K562 (cell line): ENCODE measurements around the gene IRF2BP1. TPM values are rescaled to one million over a fixed set of nuclear protein-coding genes. Genes with fewer than 3 reads are reported as not detected.
"Not testable (repeated sequence)": the region's sequence is repeated elsewhere in the genome, so short reads cannot be mapped to it uniquely, and the experiment has no call there.

Experiments used
- ATAC-seq: fragments of 200-7000 bp; cut with Tn5 transposase; 3 replicates; pipeline ENCODE4 v1.9.1; 2020; ENCODE audit warnings: moderate library complexity
- BruUV-seq: library from RNA; stranded (reverse); fragments of 400-500 nt; replicated peaks from 2 replicates; lab custom pipeline; 2021; lab: Mats Ljungman, UMichigan
- CTCF ChIA-PET: fragments of 300-600 bp; formaldehyde crosslinking; extraction: SDS; loops from one replicate; lab custom pipeline; 2021; ENCODE audit warnings: low intra/inter-chr PET ratio; lab: Yijun Ruan, JAX
- POLR2A ChIA-PET: fragments of 300-600, 350-650 bp; sonication (Branson Sonifier 250); formaldehyde crosslinking; extraction: SDS; loops from one replicate; lab custom pipeline; 2021; ENCODE audit warnings: antibody characterized with exemption, inconsistent platforms; lab: Yijun Ruan, JAX
- DNase-seq, 4 experiments: peaks; one replicate each; pipeline versions ENCODE4 v3.0.0 to v3.0.0-alpha.2; 2011 to 2018; ENCODE audit warnings: low spot score in 3 of 4, mixed read lengths in 3 of 4; ENCODE audit errors: extremely low read depth in 1 of 4
- FAIRE-seq: peaks from 2 replicates; lab custom pipeline; 2011; peaks lifted over from hg19 to GRCh38; lab: Jason Lieb, UNC
- H2AFZ ChIP-seq: 2 replicates; pipeline ENCODE4 v1.6.0; 2011; ENCODE audit warnings: low read depth, low read length, control low read depth, inconsistent platforms
- H3K27ac ChIP-seq: fragments of 200-600 bp; 3 replicates; pipeline ENCODE4 v1.8.0; 2011; ENCODE audit warnings: low read depth, mild to moderate bottlenecking, control low read depth, inconsistent platforms, low read length, moderate library complexity, mixed read lengths; ENCODE audit errors: extremely low read depth
- H3K27me3 ChIP-seq, 2 experiments: fragments of 300-600 bp in 1 of 2; 2 replicates in 1 of 2; 3 replicates in 1 of 2; pipeline versions ENCODE4 v1.6.0 to v1.8.0; 2011; ENCODE audit warnings: inconsistent platforms in 2 of 2, low read length in 2 of 2, mild to moderate bottlenecking in 1 of 2, mixed read lengths in 1 of 2, moderate library complexity in 1 of 2; ENCODE audit not compliant: control insufficient read depth in 2 of 2, insufficient read depth in 2 of 2
- H3K36me3 ChIP-seq: fragments of 300-600 bp; 3 replicates; pipeline ENCODE4 v1.8.0; 2011; ENCODE audit warnings: mild to moderate bottlenecking, low read length, inconsistent platforms; ENCODE audit not compliant: control insufficient read depth, insufficient read depth
- H3K4me1 ChIP-seq, 2 experiments: fragments of 200-600 bp in 1 of 2; replicated peaks in 1 of 2; 2 replicates in 1 of 2; 3 replicates in 1 of 2; pipeline versions ENCODE4 v1.5.1 to v1.8.0; 2011; ENCODE audit warnings: inconsistent platforms in 2 of 2, low read length in 2 of 2, mild to moderate bottlenecking in 1 of 2, mixed read lengths in 1 of 2, moderate library complexity in 1 of 2; ENCODE audit not compliant: control insufficient read depth in 2 of 2, insufficient read depth in 2 of 2
- H3K4me2 ChIP-seq: 2 replicates; pipeline ENCODE4 v1.6.1; 2011; ENCODE audit warnings: low read length, control low read depth, inconsistent platforms, mixed read lengths; ENCODE audit not compliant: insufficient read depth
- H3K4me3 ChIP-seq: fragments of 200-600 bp; sonication (generic), shearing (Covaris generic); 2 replicates; pipeline ENCODE4 v1.5.1; 2016; ENCODE audit warnings: control low read depth, inconsistent platforms
- H3K79me2 ChIP-seq: fragments of 200-600 bp; 3 replicates; pipeline ENCODE4 v1.8.0; 2011; ENCODE audit warnings: low read length, inconsistent platforms; ENCODE audit not compliant: control insufficient read depth, insufficient read depth
- H3K9ac ChIP-seq, 2 experiments: 2 replicates each; pipeline versions ENCODE4 v1.6.0 to v1.6.1; 2011; ENCODE audit warnings: low read depth in 2 of 2, low read length in 2 of 2, control low read depth in 1 of 2, inconsistent platforms in 1 of 2, mild to moderate bottlenecking in 1 of 2, mixed read lengths in 1 of 2; ENCODE audit not compliant: insufficient read depth in 1 of 2
- H3K9me1 ChIP-seq: one replicate; pipeline ENCODE4 v1.6.0; 2011; ENCODE audit warnings: inconsistent platforms, mild to moderate bottlenecking, low read length, moderate library complexity; ENCODE audit not compliant: control insufficient read depth, insufficient read depth
- H3K9me3 ChIP-seq: replicated peaks from 2 replicates; pipeline ENCODE4 v1.5.1; 2011; ENCODE audit warnings: low read depth, low read length, inconsistent platforms; ENCODE audit not compliant: control insufficient read depth, insufficient read depth
- H4K20me1 ChIP-seq: replicated peaks from 2 replicates; pipeline ENCODE4 v1.6.1; 2011; ENCODE audit warnings: low read length, inconsistent platforms, mixed read lengths; ENCODE audit not compliant: control insufficient read depth, insufficient read depth
- NCOA4 ChIP-seq: fragments of 450-650 bp; IDR thresholded peaks from 2 replicates; pipeline ENCODE4 v1.6.1; 2018; ENCODE audit warnings: mild to moderate bottlenecking; ENCODE audit not compliant: partially characterized antibody
- ZNF121 ChIP-seq: sonication (generic); formaldehyde crosslinking; conservative IDR thresholded peaks from 2 replicates; pipeline ENCODE4 v1.8.0; 2022; ENCODE audit warnings: missing genetic modification reagents
- ZNF644 ChIP-seq: fragments of 200-800 bp; sonication (Bioruptor generic); IDR thresholded peaks from 2 replicates; pipeline ENCODE4 v1.6.1; 2016; ENCODE audit warnings: low read depth, missing genetic modification characterization, missing compliant biosample characterization
- ZNF766 ChIP-seq: fragments of 200-800 bp; sonication (Bioruptor generic); conservative IDR thresholded peaks from 2 replicates; pipeline ENCODE4 v1.6.1; 2016; ENCODE audit warnings: missing genetic modification characterization, missing compliant biosample characterization
- WGBS: fragments of 100-300 bp; shearing (Covaris generic); methylation state at CpG from one replicate; pipeline ENCODE4 v1.1.6; 2016; ENCODE audit warnings: low coverage, mixed read lengths; ENCODE audit not compliant: insufficient coverage; ENCODE audit errors: missing lambda C conversion rate; 5-methylcytosine and 5-hydroxymethylcytosine counted together
- in situ Hi-C: fragments of 300-500 bp; cut with MboI; formaldehyde crosslinking; loops from 4 replicates; pipeline ENCODE4 v1.15.0; 2018; ENCODE audit warnings: inconsistent platforms, mixed read lengths
- intact Hi-C: fragments of 100-400 bp; cut with micrococcal nuclease; formaldehyde crosslinking; loops from 2 replicates; pipeline ENCODE4 v1.14.2; 2022
- polyA plus RNA-seq, 8 experiments: library from polyadenylated mRNA; depleted of rRNA in 4 of 8; stranded (reverse) in 5 of 8; unstranded in 3 of 8; fragments of >200 nt; fragmentation: Nextera tagmentation in 2 of 8; fragmentation: Illumina TruSeq in 1 of 8; extraction: Ambion mirVana in 2 of 8; extraction: Trizol in 1 of 8; gene quantifications; 2 replicates each; pipeline versions ENCODE4 v1.2.1 to v1.2.3, GENCODE V29; 2011 to 2014; ENCODE audit warnings: inconsistent platforms in 1 of 8, missing spikeins in 1 of 8
- total RNA-seq, 7 experiments: library from RNA; depleted of rRNA in 6 of 7; stranded (reverse); fragments of >200 nt in 6 of 7; fragmentation: Illumina TruSeq in 2 of 7; extraction: Trizol in 2 of 7; gene quantifications; 2 replicates each; pipeline versions ENCODE4 v1.2.1 to v1.2.3, GENCODE V29; 2011 to 2021; ENCODE audit warnings: low replicate concordance in 1 of 7

Gene IRF2BP1
- total and polyA plus RNA-seq, 9 of the 15 experiments (the other 6 are each of a cell fraction or from before 2014, with no cell fraction given) = 0.61 to 35.9 (median 3.5) TPM

- POLR2A ChIA-PET = no interaction called here
- no peak for ATAC-seq
- Histone ChIP-seq H3K9ac (no peak overlapping the region), H3K4me1 (peaks cover 6 to 18% of the 10 kb centered on the region in 2 experiments; a peak in 4 of 5 replicates), H3K9me1 (no peaks in the 10 kb centered on the region), H2AFZ (no peak overlapping the region), H3K4me2 (no peak overlapping the region), H3K4me3 (no peak overlapping the region), H3K79me2 (peaks cover 20% of the 10 kb centered on the region), H3K27me3 (no peaks in the 10 kb centered on the region), H4K20me1 (no peaks in the 10 kb centered on the region), H3K9me3 (no peaks in the 10 kb centered on the region), H3K36me3 (peaks cover 35% of the 10 kb centered on the region), H3K27ac (no peak overlapping the region)
- no peak for FAIRE-seq
- WGBS = 83% methylated on average over 8 of the region's 8 CpGs
- DNase-seq = no peak
- intact Hi-C loops = no loop called here
- no TSS peak for BruUV-seq
- CTCF ChIA-PET = no interaction called here
- in situ Hi-C loops = no loop called here
- TF ChIP-seq ZNF766 (CRISPR knock-in tag) = no peak
- TF ChIP-seq ZNF121 (CRISPR knock-in tag) = peak; percentile 75
- no peak for TF ChIP-seq ZNF644
- no peak for TF ChIP-seq NCOA4
Observed at GRCh38 chr19:45897261-45897812, 11.4 kb upstream of the IRF2BP1 start.

- H3K9ac ChIP-seq, H3K27ac ChIP-seq, H3K9me3 ChIP-seq, H3K4me1 ChIP-seq, H3K9me1 ChIP-seq, H3K4me2 ChIP-seq, FAIRE-seq, H3K4me3 ChIP-seq, H2AFZ ChIP-seq, CTCF ChIA-PET, in situ Hi-C loops, intact Hi-C loops, POLR2A ChIA-PET, H3K79me2 ChIP-seq, BruUV-seq, H3K27me3 ChIP-seq, H4K20me1 ChIP-seq, DNase-seq, ATAC-seq: not testable (repeated sequence)
- peaks cover 35% of the 10 kb centered on the region for H3K36me3 ChIP-seq
- 90% methylated on average over 12 of the region's 12 CpGs for WGBS
Observed at GRCh38 chr19:45895983-45896599, 10.2 kb upstream of the IRF2BP1 start.
